Breast epithelium (tissue), 4 donors: ENCODE data around the gene AKAP17A. TPM values are rescaled to one million over a fixed set of nuclear protein-coding genes. Genes with fewer than 3 reads are reported as not detected.
A peak's percentile ranks its signal among the peaks of the same experiment; 100 is the strongest.

Experiments used
- DNase-seq, 2 donors: peaks; one replicate each; pipeline ENCODE4 v3.0.0-alpha.2; 2019; ENCODE audit warnings: low spot score in 2 of 2
- H3K27ac ChIP-seq, 2 donors: fragments of 200-600 bp; sonication (generic) in 1 of 2; one replicate each; pipeline ENCODE4 v1.5.1; 2016 to 2019; ENCODE audit warnings: mild to moderate bottlenecking in 1 of 2
- H3K27me3 ChIP-seq, 2 donors: fragments of 200-600 bp; sonication (generic) in 1 of 2; one replicate each; pipeline versions ENCODE4 v1.5.1 to v1.6.0; 2017 to 2019; ENCODE audit warnings: control low read depth in 1 of 2, mild to moderate bottlenecking in 1 of 2
- H3K36me3 ChIP-seq: fragments of 200-600 bp; one replicate; pipeline ENCODE4 v1.5.1; 2019
- H3K4me1 ChIP-seq, 2 donors: fragments of 200-600 bp; sonication (generic); one replicate each; pipeline ENCODE4 v1.5.1; 2016 to 2019; ENCODE audit warnings: control low read depth in 1 of 2
- H3K4me3 ChIP-seq, 3 donors: fragments of 200-600 bp; sonication (generic); 1 replicate in 2 of 3; 2 replicates in 1 of 3; pipeline ENCODE4 v1.5.1; 2016 to 2019; ENCODE audit warnings: mild to moderate bottlenecking in 3 of 3, moderate library complexity in 2 of 3
- H3K9me3 ChIP-seq, 2 donors: fragments of 200-600 bp; sonication (generic) in 1 of 2; one replicate each; pipeline ENCODE4 v1.5.1; 2016 to 2019; ENCODE audit warnings: control low read depth in 1 of 2
- CTCF ChIP-seq, 3 donors: fragments of 450-650 bp; IDR thresholded peaks; one replicate each; pipeline ENCODE4 v1.5.1; 2016 to 2017; ENCODE audit warnings: antibody characterized with exemption in 3 of 3, mild to moderate bottlenecking in 3 of 3, moderate library complexity in 3 of 3
- POLR2A ChIP-seq: fragments of 450-650 bp; IDR thresholded peaks from one replicate; pipeline ENCODE4 v1.6.1; 2016; ENCODE audit warnings: antibody characterized with exemption, mild to moderate bottlenecking, moderate library complexity
- POLR2AphosphoS5 ChIP-seq, 3 donors: sonication (generic); formaldehyde crosslinking; IDR thresholded peaks; one replicate each; pipeline ENCODE4 v1.6.1; 2017; ENCODE audit warnings: antibody characterized with exemption in 3 of 3
- intact Hi-C: fragments of 100-400 bp; cut with DNase I; formaldehyde crosslinking; loops from one replicate; pipeline ENCODE4 v1.15.1; 2023; ENCODE audit warnings: low total_unique reads
- total RNA-seq, 3 donors: library from RNA; depleted of rRNA; stranded (reverse); fragments of >200 nt; gene quantifications; one replicate each; pipeline ENCODE4 v1.1.0, GENCODE V29; 2016

The AKAP17A gene
- total RNA-seq, 3 donors from 2014 or later = 32.2 to 62.3 (median 56.3) TPM

GRCh38 chrX:1589356-1590130, 1.9 kb upstream of the AKAP17A start:
- Histone ChIP-seq H3K4me1 (peaks cover 0 to 3% of the 10 kb centered on the region in 2 donors), H3K9me3 (no peaks in the 10 kb centered on the region), H3K36me3 (no peaks in the 10 kb centered on the region), H3K27ac (no peak overlapping the region), H3K27me3 (no peaks in the 10 kb centered on the region), H3K4me3 (no peak overlapping the region)
- no peak for TF ChIP-seq POLR2AphosphoS5 (IDR thresholded peaks at IDR 0.05)
- no peak for TF ChIP-seq CTCF (IDR thresholded peaks at IDR 0.05)
- no peak for TF ChIP-seq POLR2A
- intact Hi-C loops = loop anchor here (10.0 kb wide), 2 partner anchors 135 to 195 kb away; partner anchors contain the start of genes ASMTL and SLC25A6
- DNase-seq = no peak

GRCh38 chrX:1591863-1592469, 562 bp downstream of the AKAP17A start:
- TF ChIP-seq POLR2A = no peak
- TF ChIP-seq CTCF (IDR thresholded peaks at IDR 0.05) = no peak
- no peak for TF ChIP-seq POLR2AphosphoS5 (IDR thresholded peaks at IDR 0.05)
- intact Hi-C loops = loop anchor here (10.0 kb wide), 2 partner anchors 137 to 197 kb away; partner anchors contain the start of genes ASMTL and SLC25A6

GRCh38 chrX:1592470-1593142, 1.2 kb downstream of the AKAP17A start:
- Histone ChIP-seq H3K9me3 (no peaks in the 10 kb centered on the region), H3K4me3 (peak overlapping the region; percentile 89 to 98 (median 93)), H3K4me1 (peaks cover 0 to 3% of the 10 kb centered on the region in 2 donors), H3K36me3 (peaks cover 5% of the 10 kb centered on the region), H3K27ac (peak overlapping the region; percentile 91 to 92), H3K27me3 (no peaks in the 10 kb centered on the region)
- DNase-seq = no peak
- TF ChIP-seq CTCF (IDR thresholded peaks at IDR 0.05) = no peak
- TF ChIP-seq POLR2AphosphoS5 (IDR thresholded peaks at IDR 0.05) = no peak
- no peak for TF ChIP-seq POLR2A
- intact Hi-C loops = loop anchor here (10.0 kb wide), 2 partner anchors 138 to 198 kb away; partner anchors contain the start of genes ASMTL and SLC25A6

More at GRCh38 chrX:1591863-1592469, 562 bp downstream of the AKAP17A start:
- H3K4me1 ChIP-seq = peaks cover 0 to 3% of the 10 kb centered on the region in 2 donors
- H3K4me3 ChIP-seq = peak overlapping the region; percentile 89 to 98 (median 93)
- H3K27ac ChIP-seq = peak overlapping the region; percentile 91 to 92
- H3K36me3 ChIP-seq = no peaks in the 10 kb centered on the region
- no peaks in the 10 kb centered on the region for H3K9me3 ChIP-seq
- no peaks in the 10 kb centered on the region for H3K27me3 ChIP-seq
- no peak for DNase-seq

GRCh38 chrX:1593286-1594271, 2.2 kb downstream of the AKAP17A start:
- intact Hi-C loops = loop anchor here (10.0 kb wide), 2 partner anchors 139 to 199 kb away; partner anchors contain the start of genes ASMTL and SLC25A6
- H3K27ac ChIP-seq = peak overlapping the region in 1 of 2 donors; percentile 36
- H3K27me3 ChIP-seq = no peaks in the 10 kb centered on the region
- TF ChIP-seq POLR2AphosphoS5 (IDR thresholded peaks at IDR 0.05) = no peak
- no peak for TF ChIP-seq CTCF (IDR thresholded peaks at IDR 0.05)
- TF ChIP-seq POLR2A = no peak
- DNase-seq = no peak
- H3K36me3 ChIP-seq = peaks cover 13% of the 10 kb centered on the region
- H3K9me3 ChIP-seq = no peaks in the 10 kb centered on the region
- H3K4me3 ChIP-seq = peak overlapping the region in 2 of 3 donors; percentile 89 to 98
- H3K4me1 ChIP-seq = peaks cover 0 to 3% of the 10 kb centered on the region in 2 donors
